MM.1S (cell line): ENCODE results near the gene DGKI.

Experiments used
- CTCF ChIP-seq: fragments of 300-600 bp; sonication (generic); IDR thresholded peaks from 2 replicates; pipeline ENCODE4 v1.5.1; 2016; ENCODE audit warnings: antibody characterized with exemption, low read length, mixed read lengths
- EZH2 ChIP-seq: fragments of 300-600 bp; sonication (generic); optimal IDR thresholded peaks from 2 replicates; pipeline ENCODE3; 2017; ENCODE audit warnings: low read depth, mild to moderate bottlenecking, antibody characterized with exemption, low read length, mixed read lengths
- EZH2phosphoT487 ChIP-seq: fragments of 300-600 bp; sonication (generic); IDR thresholded peaks from 2 replicates; pipeline ENCODE4 v1.6.1; 2018; ENCODE audit warnings: antibody characterized with exemption, low read length

GRCh38 chr7:137753948-137754851 lies 92.6 kb downstream of the DGKI start:
- TF ChIP-seq CTCF (no peak), EZH2phosphoT487 (no peak), EZH2 (no peak)
